ENCODE results near the gene DACH1.

The DACH1 gene

GRCh38 chr13:71524613-71525304 lies 342.2 kb downstream of the DACH1 start (continued):
- TF ChIP-seq CSRNP3 (CRISPR knock-in tag; IDR thresholded peaks at IDR 0.05) (peak; percentile 23; the same call in 1 of the 2 replicates), ZNF8 (CRISPR knock-in tag; IDR thresholded peaks at IDR 0.05) (no peak), OSR1 (CRISPR knock-in tag; IDR thresholded peaks at IDR 0.05) (no peak), ISL1 (CRISPR knock-in tag; IDR thresholded peaks at IDR 0.05) (peak; percentile 35; the same call in 1 of the 2 replicates), GLIS3 (CRISPR knock-in tag; IDR thresholded peaks at IDR 0.05) (no peak), CSDC2 (CRISPR knock-in tag; IDR thresholded peaks at IDR 0.05) (no peak), POU6F1 (CRISPR knock-in tag; IDR thresholded peaks at IDR 0.05; ENCODE audit: borderline replicate concordance, low read depth) (0 out of 2 replicates have a peak, but pooled peaks have one; percentile 14), CREB5 (CRISPR knock-in tag; IDR thresholded peaks at IDR 0.05; ENCODE audit: low read depth) (no peak), ZNF565 (CRISPR knock-in tag; conservative IDR thresholded peaks at IDR 0.05; ENCODE audit: low read depth) (no peak), ZFP30 (CRISPR knock-in tag; IDR thresholded peaks at IDR 0.05) (no peak), ZNF70 (CRISPR knock-in tag; IDR thresholded peaks at IDR 0.05) (no peak), ZFP3 (CRISPR knock-in tag; IDR thresholded peaks at IDR 0.05) (no peak), RARB (CRISPR knock-in tag; IDR thresholded peaks at IDR 0.05) (no peak)

GRCh38 chr13:71524245-71524612 lies 342.8 kb downstream of the DACH1 start:
- ATAC-seq: peak; percentile 68
- TF ChIP-seq ZC3H10 (CRISPR knock-in tag; IDR thresholded peaks at IDR 0.05) (peak; percentile 96), SNAI2 (CRISPR knock-in tag; IDR thresholded peaks at IDR 0.05) (no peak), BACH2 (CRISPR knock-in tag; IDR thresholded peaks at IDR 0.05; ENCODE audit: borderline replicate concordance) (peak; percentile 18; the same call in 1 of the 2 replicates), ESRRG (CRISPR knock-in tag; IDR thresholded peaks at IDR 0.05) (no peak), ZNF565 (CRISPR knock-in tag; conservative IDR thresholded peaks at IDR 0.05; ENCODE audit: low read depth) (no peak), ZFP30 (CRISPR knock-in tag; IDR thresholded peaks at IDR 0.05) (no peak), TCF4 (CRISPR knock-in tag; IDR thresholded peaks at IDR 0.05; ENCODE audit: borderline replicate concordance) (peak; percentile 75), CSRNP3 (CRISPR knock-in tag; IDR thresholded peaks at IDR 0.05) (peak; percentile 81; the same call in 1 of the 2 replicates), RARB (CRISPR knock-in tag; IDR thresholded peaks at IDR 0.05) (peak; percentile 82; the same call in 1 of the 2 replicates), ISL1 (CRISPR knock-in tag; IDR thresholded peaks at IDR 0.05) (peak; percentile 98), TSHZ2 (CRISPR knock-in tag; IDR thresholded peaks at IDR 0.05) (no peak; the same call in 1 of the 2 replicates), TOX (CRISPR knock-in tag; IDR thresholded peaks at IDR 0.05; ENCODE audit: borderline replicate concordance) (peak; percentile 86), ZNF8 (CRISPR knock-in tag; IDR thresholded peaks at IDR 0.05) (no peak), CREB5 (CRISPR knock-in tag; IDR thresholded peaks at IDR 0.05; ENCODE audit: low read depth) (peak; percentile 69), POU6F1 (CRISPR knock-in tag; IDR thresholded peaks at IDR 0.05; ENCODE audit: borderline replicate concordance, low read depth) (peak; percentile 85; the same call in 1 of the 2 replicates), PATZ1 (CRISPR knock-in tag; IDR thresholded peaks at IDR 0.05; ENCODE audit: borderline replicate concordance) (peak; percentile 86), CSDC2 (CRISPR knock-in tag; IDR thresholded peaks at IDR 0.05) (no peak)

Data from SK-N-SH treated with all-trans-retinoic acid at 6 μM for 48 hours (cell line).